BE2C (cell line): Measurements from ENCODE around the gene ERMP1.

Experiments used
- DNase-seq: peaks from one replicate; pipeline ENCODE4 v3.0.0-alpha.2; 2020
- H3K27me3 ChIP-seq: fragments of 250-450 bp; sonication (Bioruptor Pico); 2 replicates; pipeline ENCODE4 v1.5.1; 2020; ENCODE audit warnings: mild to moderate bottlenecking
- H3K36me3 ChIP-seq: fragments of 250-450 bp; sonication (Bioruptor Pico); 2 replicates; pipeline ENCODE4 v1.5.1; 2020; ENCODE audit warnings: mild to moderate bottlenecking
- H3K4me1 ChIP-seq: fragments of 250-450 bp; sonication (Bioruptor Pico); 2 replicates; pipeline ENCODE4 v1.5.1; 2020
- H3K4me3 ChIP-seq: 2 replicates; pipeline ENCODE4 v1.5.1; 2011; ENCODE audit warnings: low read depth, low read length
- H3K9me3 ChIP-seq: fragments of 250-450 bp; sonication (Bioruptor Pico); 2 replicates; pipeline ENCODE4 v1.5.1; 2020
- CTCF ChIP-seq: IDR thresholded peaks from 2 replicates; pipeline ENCODE4 v1.5.1; 2012; ENCODE audit warnings: mild to moderate bottlenecking, low read depth, low read length

Gene ERMP1

GRCh38 chr9:5736563-5737346 lies 96.2 kb downstream of the ERMP1 start:
- Histone ChIP-seq H3K36me3 (peaks cover 13% of the 10 kb centered on the region), H3K4me1 (no peaks in the 10 kb centered on the region; the same call in 1 of the 2 replicates), H3K4me3 (no peak overlapping the region), H3K27me3 (no peaks in the 10 kb centered on the region), H3K9me3 (no peaks in the 10 kb centered on the region)
- TF ChIP-seq CTCF: no peak
- no peak for DNase-seq

- Histone ChIP-seq H3K4me3 (no peak overlapping the region), H3K36me3 (peaks cover 11% of the 10 kb centered on the region), H3K4me1 (no peaks in the 10 kb centered on the region), H3K27me3 (no peaks in the 10 kb centered on the region), H3K9me3 (no peaks in the 10 kb centered on the region)
- no peak for DNase-seq
- no peak for TF ChIP-seq CTCF
Observed at GRCh38 chr9:5735072-5735471, 97.8 kb downstream of the ERMP1 start.
